Measurements from ENCODE around the gene LRRC56.

The LRRC56 gene

DNA sequence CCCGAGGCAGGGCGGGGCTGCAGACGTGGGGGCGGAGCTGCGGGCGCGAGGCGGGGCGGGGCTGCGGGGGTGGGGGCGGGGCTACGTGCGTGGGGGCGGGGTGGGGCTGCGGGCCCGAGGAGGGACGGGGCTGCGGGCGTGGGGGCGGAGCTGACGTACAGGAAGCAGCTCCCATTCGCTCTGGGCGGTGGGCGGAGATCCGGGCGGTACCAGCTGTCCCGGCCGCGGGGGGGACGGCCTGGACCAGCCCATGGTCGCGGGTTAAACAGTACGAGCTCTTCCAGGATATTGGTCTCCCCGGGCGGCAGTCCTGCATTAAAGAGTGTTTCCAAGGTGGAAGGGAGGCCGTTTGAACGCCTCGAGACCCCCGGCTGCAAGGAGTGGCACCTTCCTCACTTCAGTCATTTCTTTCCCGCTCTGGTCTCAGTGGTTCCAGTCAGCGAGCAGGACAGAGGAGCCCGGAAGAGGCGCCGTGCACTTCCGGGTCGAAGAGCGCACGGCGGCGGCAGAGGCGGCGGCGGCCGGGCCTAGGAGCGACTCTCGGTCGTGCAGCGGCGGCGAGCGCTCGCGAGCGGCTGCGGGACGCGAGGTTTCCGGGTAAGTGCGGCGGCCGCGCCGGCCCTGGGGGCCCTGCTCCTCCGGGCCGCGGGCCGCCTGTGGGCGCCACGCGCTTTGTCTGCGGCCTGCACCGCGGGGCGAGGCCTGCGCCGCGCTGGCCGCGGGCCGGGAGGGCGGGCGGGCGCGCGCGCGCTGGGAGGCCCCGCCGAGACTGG lies 38.9 kb downstream of the LRRC56 start, which contains the start of gene PHRF1 (continued):
- TF ChIP-seq, protein P1, sequence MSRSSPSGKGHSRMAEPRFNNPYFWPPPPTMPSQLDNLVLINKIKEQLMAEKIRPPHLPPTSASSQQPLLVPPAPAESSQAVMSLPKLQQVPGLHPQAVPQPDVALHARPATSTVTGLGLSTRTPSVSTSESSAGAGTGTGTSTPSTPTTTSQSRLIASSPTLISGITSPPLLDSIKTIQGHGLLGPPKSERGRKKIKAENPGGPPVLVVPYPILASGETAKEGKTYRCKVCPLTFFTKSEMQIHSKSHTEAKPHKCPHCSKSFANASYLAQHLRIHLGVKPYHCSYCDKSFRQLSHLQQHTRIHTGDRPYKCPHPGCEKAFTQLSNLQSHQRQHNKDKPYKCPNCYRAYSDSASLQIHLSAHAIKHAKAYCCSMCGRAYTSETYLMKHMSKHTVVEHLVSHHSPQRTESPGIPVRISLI (tag by site-specific recombination; IDR thresholded peaks at IDR 0.05): no peak
- TF ChIP-seq HIC1 (tag by site-specific recombination; IDR thresholded peaks at IDR 0.05) (no peak), ZNF548 (tag by site-specific recombination; IDR thresholded peaks at IDR 0.05) (no peak), ZNF654 (tag by site-specific recombination; IDR thresholded peaks at IDR 0.05; ENCODE audit: low read depth) (no peak), ZNF266 (tag by site-specific recombination; IDR thresholded peaks at IDR 0.05; ENCODE audit: low read depth) (no peak), ZNF19 (tag by site-specific recombination; IDR thresholded peaks at IDR 0.05; ENCODE audit: low read depth) (no peak), ZNF560 (tag by site-specific recombination; IDR thresholded peaks at IDR 0.05; ENCODE audit: borderline replicate concordance) (no peak), ZNF280D (tag by site-specific recombination; IDR thresholded peaks at IDR 0.05) (no peak), ZNF518A (tag by site-specific recombination; conservative IDR thresholded peaks at IDR 0.05; ENCODE audit: low read depth) (peak; percentile 75), MZF1 (tag by site-specific recombination; IDR thresholded peaks at IDR 0.05; ENCODE audit: borderline replicate concordance) (no peak)

DNA sequence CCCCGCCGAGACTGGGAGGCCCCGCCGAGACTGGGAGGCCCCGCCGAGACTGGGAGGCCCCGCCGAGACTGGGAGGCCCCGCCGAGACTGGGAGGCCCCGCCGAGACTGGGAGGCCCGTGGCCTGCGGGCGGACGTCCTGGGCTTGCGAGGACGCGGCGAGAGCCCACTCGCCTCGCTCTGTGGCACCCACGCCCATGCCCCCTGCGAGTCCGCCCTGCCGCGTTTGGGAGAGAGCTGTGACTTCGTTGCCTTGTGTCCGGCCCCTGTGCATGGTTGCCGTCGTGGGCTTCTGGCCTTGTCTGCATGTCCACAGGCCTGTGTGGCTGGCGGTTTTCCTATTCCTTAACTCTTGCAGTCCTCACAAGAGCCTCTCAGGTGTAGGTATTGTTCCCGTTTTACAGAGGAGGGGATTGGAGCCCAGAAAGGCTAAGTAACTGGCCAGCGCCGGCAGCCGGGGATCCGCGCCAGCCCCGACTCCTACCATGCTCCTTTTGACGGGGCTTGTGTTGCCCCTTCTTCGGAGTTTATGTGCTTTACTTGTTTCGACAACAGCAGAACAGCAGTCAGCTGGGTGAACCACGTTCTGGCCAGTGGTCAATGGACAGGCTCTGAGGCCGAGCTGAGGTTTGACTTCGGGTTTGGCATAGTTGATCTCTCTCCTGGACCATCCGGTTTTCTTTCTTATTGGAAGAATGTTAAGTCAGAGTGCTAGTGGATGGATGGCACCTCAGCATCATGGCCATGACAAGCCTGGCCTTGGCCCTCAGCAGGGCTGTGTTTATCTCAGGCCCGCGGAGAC lies 39.7 kb downstream of the LRRC56 start:
- peaks cover 0 to 32% of the 10 kb centered on the region in 2 experiments; a peak in 1 of 3 replicates for H3K36me3 ChIP-seq (ENCODE audit: control insufficient read depth in 2 of 2, insufficient read depth in 1 of 2, low read length in 2 of 2)
- H3K4me3 ChIP-seq (ENCODE audit: low read depth, low read length): peak overlapping the region; percentile 75
- CTCF ChIA-PET: interaction anchor here (0.5 to 0.6 kb wide), 2 partner anchors 11 to 354 kb away, joined by 3 read pairs; no protein-coding TSS in a partner anchor
- POLR2A ChIA-PET: interaction anchor here (1.3 to 1.7 kb wide), 2 partner anchors 37 to 370 kb away, joined by 5 to 10 read pairs; partner anchors contain the start of genes BET1L and RIC8A
- H3K27ac ChIP-seq (ENCODE audit: extremely low read depth, low read depth, low read length): peak overlapping the region; percentile 94
- peaks cover 5% of the 10 kb centered on the region for H3K4me1 ChIP-seq (ENCODE audit: control insufficient read depth, insufficient read depth, low read length)
- no peaks in the 10 kb centered on the region for H3K9me3 ChIP-seq (ENCODE audit: control insufficient read depth, insufficient read depth, low read depth, low read length)
- no peak for TF ChIP-seq MEIS1 (CRISPR knock-in tag; IDR thresholded peaks at IDR 0.05; ENCODE audit: borderline replicate concordance)
- no peak for TF ChIP-seq HOXD13 (CRISPR knock-in tag; IDR thresholded peaks at IDR 0.05; ENCODE audit: borderline replicate concordance)
- no peak for TF ChIP-seq ZNF26 (tag by site-specific recombination; IDR thresholded peaks at IDR 0.05)
- TF ChIP-seq, protein P2, sequence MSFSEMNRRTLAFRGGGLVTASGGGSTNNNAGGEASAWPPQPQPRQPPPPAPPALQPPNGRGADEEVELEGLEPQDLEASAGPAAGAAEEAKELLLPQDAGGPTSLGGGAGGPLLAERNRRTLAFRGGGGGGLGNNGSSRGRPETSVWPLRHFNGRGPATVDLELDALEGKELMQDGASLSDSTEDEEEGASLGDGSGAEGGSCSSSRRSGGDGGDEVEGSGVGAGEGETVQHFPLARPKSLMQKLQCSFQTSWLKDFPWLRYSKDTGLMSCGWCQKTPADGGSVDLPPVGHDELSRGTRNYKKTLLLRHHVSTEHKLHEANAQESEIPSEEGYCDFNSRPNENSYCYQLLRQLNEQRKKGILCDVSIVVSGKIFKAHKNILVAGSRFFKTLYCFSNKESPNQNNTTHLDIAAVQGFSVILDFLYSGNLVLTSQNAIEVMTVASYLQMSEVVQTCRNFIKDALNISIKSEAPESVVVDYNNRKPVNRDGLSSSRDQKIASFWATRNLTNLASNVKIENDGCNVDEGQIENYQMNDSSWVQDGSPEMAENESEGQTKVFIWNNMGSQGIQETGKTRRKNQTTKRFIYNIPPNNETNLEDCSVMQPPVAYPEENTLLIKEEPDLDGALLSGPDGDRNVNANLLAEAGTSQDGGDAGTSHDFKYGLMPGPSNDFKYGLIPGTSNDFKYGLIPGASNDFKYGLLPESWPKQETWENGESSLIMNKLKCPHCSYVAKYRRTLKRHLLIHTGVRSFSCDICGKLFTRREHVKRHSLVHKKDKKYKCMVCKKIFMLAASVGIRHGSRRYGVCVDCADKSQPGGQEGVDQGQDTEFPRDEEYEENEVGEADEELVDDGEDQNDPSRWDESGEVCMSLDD (tag by site-specific recombination; IDR thresholded peaks at IDR 0.05): no peak
- TF ChIP-seq ZNF529 (tag by site-specific recombination; IDR thresholded peaks at IDR 0.05; ENCODE audit: insufficient replicate concordance): no peak
- no peak for TF ChIP-seq ZNF654 (tag by site-specific recombination; IDR thresholded peaks at IDR 0.05; ENCODE audit: low read depth)
- TF ChIP-seq ZNF837 (tag by site-specific recombination; IDR thresholded peaks at IDR 0.05): no peak

All from HEK293 (cell line).